HUES48 (cell line): Measurements from ENCODE around the gene RNF182.

Source experiments
- H3K27ac ChIP-seq: one replicate; pipeline ENCODE4 v1.7.0; 2013; ENCODE audit warnings: low read depth, low read length, inconsistent platforms
- H3K27me3 ChIP-seq: 2 replicates; pipeline ENCODE4 v1.6.1; 2013; ENCODE audit warnings: mild to moderate bottlenecking, low read length; ENCODE audit not compliant: control insufficient read depth, insufficient read depth
- H3K36me3 ChIP-seq: 2 replicates; pipeline ENCODE4 v1.6.1; 2013; ENCODE audit warnings: low read length; ENCODE audit not compliant: control insufficient read depth, insufficient read depth
- H3K4me1 ChIP-seq: 2 replicates; pipeline ENCODE4 v1.6.1; 2013; ENCODE audit warnings: mild to moderate bottlenecking, low read length; ENCODE audit not compliant: control insufficient read depth, insufficient read depth
- H3K4me3 ChIP-seq: 2 replicates; pipeline ENCODE4 v1.5.1; 2013; ENCODE audit warnings: mild to moderate bottlenecking, low read depth, low read length
- H3K9ac ChIP-seq: 2 replicates; pipeline ENCODE4 v1.6.1; 2013; ENCODE audit warnings: mild to moderate bottlenecking, low read depth, low read length, moderate library complexity
- H3K9me3 ChIP-seq: 2 replicates; pipeline ENCODE4 v1.6.1; 2013; ENCODE audit warnings: low read length; ENCODE audit not compliant: control insufficient read depth, insufficient read depth

RNF182 gene

DNA sequence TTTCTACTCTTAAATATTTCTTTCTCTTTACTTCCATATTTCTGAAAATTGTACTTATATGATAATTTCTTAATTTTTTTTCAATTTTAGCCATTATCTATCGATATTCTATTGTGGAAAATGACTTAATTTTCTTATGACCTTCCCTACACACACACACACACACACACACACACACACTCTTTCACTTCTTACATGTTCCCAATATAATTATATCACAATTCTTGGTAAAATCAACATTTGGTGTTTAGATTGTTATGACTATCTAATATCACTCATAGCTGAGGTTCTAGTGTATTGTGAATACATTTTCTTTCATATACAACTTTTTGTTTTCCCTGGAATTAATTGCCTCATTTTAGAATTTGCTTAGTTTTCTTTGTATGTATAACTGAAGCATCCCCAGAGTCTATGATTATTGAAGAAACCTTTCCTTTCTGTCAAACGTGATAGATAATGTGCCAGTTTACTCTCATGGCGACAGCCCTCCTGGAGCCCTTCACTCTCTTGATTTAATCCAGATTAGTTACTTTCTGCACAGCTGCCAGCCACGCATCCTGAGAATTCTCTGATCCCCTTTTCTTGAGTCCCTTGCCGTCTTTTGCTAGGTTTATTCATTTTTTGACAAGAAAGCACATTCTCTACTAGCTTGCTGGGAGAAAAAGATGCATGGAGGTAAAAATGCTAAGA is 63.4 kb downstream of the RNF182 start:
- Histone ChIP-seq H3K4me1 (peaks cover 7% of the 10 kb centered on the region; the same call in 1 of the 2 replicates), H3K9ac (no peak overlapping the region), H3K9me3 (no peaks in the 10 kb centered on the region), H3K27ac (no peak overlapping the region), H3K36me3 (no peaks in the 10 kb centered on the region), H3K4me3 (no peak overlapping the region), H3K27me3 (no peaks in the 10 kb centered on the region)

DNA sequence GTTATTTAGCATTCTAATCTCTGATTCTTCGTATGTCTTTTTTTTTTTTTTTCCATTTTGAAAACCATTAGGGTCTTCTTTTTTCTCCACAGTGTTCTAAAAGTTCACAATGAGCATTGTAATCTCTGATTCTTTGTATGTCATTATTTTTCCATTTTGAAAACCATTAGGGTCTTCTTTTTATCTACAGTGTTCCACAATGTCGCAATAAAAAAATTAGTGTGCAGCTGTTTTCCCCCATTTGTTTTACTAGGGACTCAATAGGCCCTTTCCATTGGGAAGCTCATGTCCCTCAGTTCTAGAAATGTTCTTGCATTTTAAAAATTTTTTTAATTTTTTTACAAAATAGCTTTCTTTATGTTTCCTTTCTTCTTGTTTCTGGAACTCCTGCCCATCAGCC is 64.2 kb downstream of the RNF182 start:
- Histone ChIP-seq H3K36me3 (no peaks in the 10 kb centered on the region), H3K27ac (no peak overlapping the region), H3K27me3 (no peaks in the 10 kb centered on the region), H3K9ac (no peak overlapping the region), H3K9me3 (no peaks in the 10 kb centered on the region), H3K4me3 (no peak overlapping the region), H3K4me1 (peaks cover 7% of the 10 kb centered on the region; the same call in 1 of the 2 replicates)

DNA sequence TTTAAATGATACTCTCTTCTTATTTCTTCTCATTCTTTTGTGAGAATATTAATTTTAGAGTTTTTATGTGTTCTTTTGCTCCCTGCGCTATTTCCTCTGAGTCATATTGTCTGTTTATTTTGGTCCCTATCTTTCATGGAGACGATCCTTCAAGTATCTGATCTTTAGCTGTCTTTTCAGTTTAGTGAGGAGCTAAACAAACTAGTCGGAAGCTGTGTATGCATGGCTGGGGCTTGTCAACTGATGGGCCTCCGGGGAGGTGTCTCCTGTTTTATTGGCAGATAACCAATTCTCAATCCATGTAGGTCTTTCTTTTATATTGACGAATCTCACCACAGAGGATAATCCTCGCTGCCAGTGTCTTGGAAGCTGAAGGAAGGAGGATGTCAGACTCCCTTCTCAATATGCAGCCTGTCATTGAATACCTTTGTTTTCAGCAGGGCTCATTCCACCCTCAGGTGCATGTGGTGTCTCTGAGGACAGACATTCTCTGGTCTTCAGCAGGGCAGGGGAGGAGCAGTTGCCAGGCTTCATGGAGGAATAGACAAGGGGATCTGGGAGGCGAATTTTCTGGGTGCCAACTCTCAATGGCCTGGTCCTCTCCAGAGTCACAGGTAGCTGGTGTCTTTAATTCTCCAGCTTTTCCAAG is 64.9 kb downstream of the RNF182 start:
- H3K36me3 ChIP-seq: no peaks in the 10 kb centered on the region
- no peaks in the 10 kb centered on the region for H3K27me3 ChIP-seq
- no peak overlapping the region for H3K4me3 ChIP-seq
- no peak overlapping the region for H3K27ac ChIP-seq
- no peak overlapping the region for H3K9ac ChIP-seq
- peaks cover 7% of the 10 kb centered on the region; the same call in 1 of the 2 replicates for H3K4me1 ChIP-seq
- H3K9me3 ChIP-seq: no peaks in the 10 kb centered on the region

DNA sequence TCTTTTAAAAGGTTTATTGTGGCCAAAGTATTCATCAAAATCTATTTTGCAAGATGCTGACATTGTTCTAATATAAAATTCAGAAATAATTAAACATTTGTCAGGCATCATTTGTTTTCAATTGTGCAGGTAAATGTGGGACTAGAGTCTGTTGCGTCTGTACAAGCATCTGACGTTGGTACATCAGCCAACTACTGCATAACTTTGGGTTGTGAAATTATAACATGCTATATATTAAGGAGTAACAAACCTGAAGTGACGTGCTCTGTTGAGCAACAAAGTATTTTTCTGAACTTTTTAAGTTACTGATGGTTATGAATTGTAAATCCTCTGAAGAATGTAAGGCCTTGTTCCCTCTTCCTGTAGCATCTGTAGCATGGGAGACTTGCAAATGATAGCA is 66.0 kb downstream of the RNF182 start:
- Histone ChIP-seq H3K9me3 (no peaks in the 10 kb centered on the region), H3K4me1 (peaks cover 7% of the 10 kb centered on the region; the same call in 1 of the 2 replicates), H3K27me3 (no peaks in the 10 kb centered on the region), H3K9ac (no peak overlapping the region), H3K27ac (no peak overlapping the region), H3K4me3 (no peak overlapping the region), H3K36me3 (no peaks in the 10 kb centered on the region)

DNA sequence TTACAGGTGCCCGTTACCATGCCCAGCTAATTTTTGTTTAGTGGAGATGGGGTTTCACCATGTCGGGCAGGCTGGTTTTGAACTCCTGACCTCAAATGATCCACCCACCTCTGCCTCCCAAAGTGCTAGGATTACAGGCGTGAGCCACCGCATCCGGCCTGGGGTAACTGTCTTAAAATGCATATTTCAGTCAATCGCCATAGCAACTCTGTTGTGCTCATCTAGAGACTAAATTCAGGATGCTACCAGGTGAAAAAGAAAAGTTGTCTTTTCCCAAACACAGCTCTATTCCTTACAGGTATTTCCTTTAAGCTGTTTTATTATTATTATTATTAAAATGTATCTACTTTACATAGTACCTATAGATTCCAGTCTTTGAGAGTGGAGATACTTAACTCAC is 66.6 kb downstream of the RNF182 start:
- no peak overlapping the region for H3K27ac ChIP-seq
- H3K4me3 ChIP-seq: no peak overlapping the region
- peaks cover 7% of the 10 kb centered on the region; the same call in 1 of the 2 replicates for H3K4me1 ChIP-seq
- H3K36me3 ChIP-seq: no peaks in the 10 kb centered on the region
- H3K9me3 ChIP-seq: no peaks in the 10 kb centered on the region
- H3K9ac ChIP-seq: no peak overlapping the region
- no peaks in the 10 kb centered on the region for H3K27me3 ChIP-seq

DNA sequence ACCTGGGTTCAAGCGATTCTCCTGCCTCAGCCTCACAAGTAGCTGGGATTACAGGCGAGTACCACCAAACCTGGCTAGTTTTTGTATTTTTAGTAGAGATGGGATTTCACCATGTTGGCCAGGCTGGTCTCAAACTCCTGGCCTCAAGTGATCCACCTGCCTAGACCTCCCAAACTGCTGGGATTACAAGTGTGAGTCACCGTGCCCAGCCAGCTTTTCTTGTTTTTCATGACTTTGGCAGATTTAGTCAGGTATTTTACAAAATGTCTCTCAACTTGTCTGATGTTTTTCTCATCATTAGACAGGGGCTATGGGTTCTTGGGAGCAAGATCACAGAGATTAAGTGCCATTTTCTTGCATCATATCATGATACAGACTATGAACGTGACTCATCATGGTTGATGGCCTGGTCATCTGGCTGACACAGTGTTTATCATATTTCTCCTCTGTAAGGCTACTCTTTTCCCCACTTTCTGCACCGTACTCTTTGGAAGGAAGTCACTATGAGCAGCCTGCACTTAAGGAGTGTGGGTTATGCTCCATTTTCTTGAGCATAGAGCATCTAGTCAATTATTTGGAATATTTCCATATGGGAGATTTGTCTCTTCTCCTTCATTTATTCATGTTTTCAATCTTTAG is 67.8 kb downstream of the RNF182 start:
- H3K27ac ChIP-seq: no peak overlapping the region
- no peak overlapping the region for H3K9ac ChIP-seq
- no peaks in the 10 kb centered on the region for H3K9me3 ChIP-seq
- H3K27me3 ChIP-seq: no peaks in the 10 kb centered on the region
- H3K4me1 ChIP-seq: peaks cover 7% of the 10 kb centered on the region; the same call in 1 of the 2 replicates
- H3K36me3 ChIP-seq: no peaks in the 10 kb centered on the region
- no peak overlapping the region for H3K4me3 ChIP-seq

DNA sequence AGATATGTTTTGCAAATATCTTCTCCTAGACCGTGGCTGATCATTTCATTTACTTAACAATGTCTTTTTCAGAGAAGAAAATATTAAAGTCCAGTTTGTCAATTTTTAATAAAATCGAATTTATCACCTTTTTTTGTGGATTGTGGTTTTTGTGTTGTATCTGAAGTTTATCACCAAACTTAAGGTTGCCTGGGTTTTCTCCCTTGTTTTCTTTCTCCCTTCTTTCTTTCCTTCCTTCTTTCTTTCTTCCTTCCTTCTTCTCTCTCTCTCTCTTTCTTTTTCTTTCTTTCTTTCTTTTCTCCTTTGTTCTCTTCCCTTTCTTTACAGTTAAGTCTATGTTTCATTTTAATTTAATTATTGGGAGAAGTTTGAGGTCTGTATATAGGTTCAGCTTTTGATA is 68.7 kb downstream of the RNF182 start:
- no peaks in the 10 kb centered on the region for H3K27me3 ChIP-seq
- H3K4me3 ChIP-seq: no peak overlapping the region
- peaks cover 7% of the 10 kb centered on the region; the same call in 1 of the 2 replicates for H3K4me1 ChIP-seq
- no peaks in the 10 kb centered on the region for H3K36me3 ChIP-seq
- H3K9me3 ChIP-seq: no peaks in the 10 kb centered on the region
- no peak overlapping the region for H3K27ac ChIP-seq
- H3K9ac ChIP-seq: no peak overlapping the region

DNA sequence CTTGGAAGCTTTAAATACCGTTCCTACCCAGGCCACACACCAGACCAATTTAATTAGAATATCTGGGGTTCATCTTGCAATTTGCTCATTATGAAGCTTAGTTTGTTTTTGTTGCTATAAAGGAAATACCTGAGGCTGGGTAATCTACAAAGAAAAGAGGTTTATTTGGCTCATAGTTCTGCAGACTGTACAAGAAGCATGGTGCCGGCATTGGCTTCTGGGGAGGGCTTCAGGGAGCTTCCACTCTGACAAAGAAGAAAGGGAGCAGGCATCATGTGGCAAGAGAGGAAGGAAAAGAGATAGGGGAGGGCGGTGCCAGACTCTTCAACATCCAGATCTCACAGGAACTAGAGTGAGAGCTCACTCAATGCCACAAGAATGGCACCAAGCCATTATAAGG is 73.6 kb downstream of the RNF182 start:
- Histone ChIP-seq H3K27me3 (no peaks in the 10 kb centered on the region), H3K27ac (no peak overlapping the region), H3K9ac (no peak overlapping the region), H3K4me3 (no peak overlapping the region), H3K36me3 (no peaks in the 10 kb centered on the region), H3K9me3 (no peaks in the 10 kb centered on the region), H3K4me1 (no peaks in the 10 kb centered on the region)

DNA sequence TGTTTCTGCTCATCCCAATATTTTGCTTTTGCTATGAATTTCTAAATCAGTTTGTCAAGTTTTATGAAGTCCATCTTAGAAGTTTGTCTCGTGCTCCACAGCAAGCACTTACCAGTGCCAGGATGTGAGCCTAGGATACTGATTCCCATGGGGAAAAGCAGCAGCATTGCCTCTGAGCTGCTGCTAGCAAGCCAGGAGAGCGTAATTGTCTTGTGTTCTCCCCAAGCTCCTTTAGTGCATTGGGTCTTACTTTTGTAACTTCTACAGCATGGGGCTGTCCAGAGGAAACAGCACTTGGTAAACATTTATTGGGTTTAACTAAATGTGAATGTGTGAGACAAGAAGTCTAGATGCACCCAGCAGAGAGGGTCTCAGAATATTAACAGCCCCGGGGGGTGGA is 76.1 kb downstream of the RNF182 start:
- Histone ChIP-seq H3K4me1 (peaks cover 13% of the 10 kb centered on the region), H3K9ac (no peak overlapping the region), H3K9me3 (no peaks in the 10 kb centered on the region), H3K27me3 (no peaks in the 10 kb centered on the region), H3K4me3 (no peak overlapping the region), H3K27ac (peak overlapping the region; percentile 49), H3K36me3 (no peaks in the 10 kb centered on the region)

DNA sequence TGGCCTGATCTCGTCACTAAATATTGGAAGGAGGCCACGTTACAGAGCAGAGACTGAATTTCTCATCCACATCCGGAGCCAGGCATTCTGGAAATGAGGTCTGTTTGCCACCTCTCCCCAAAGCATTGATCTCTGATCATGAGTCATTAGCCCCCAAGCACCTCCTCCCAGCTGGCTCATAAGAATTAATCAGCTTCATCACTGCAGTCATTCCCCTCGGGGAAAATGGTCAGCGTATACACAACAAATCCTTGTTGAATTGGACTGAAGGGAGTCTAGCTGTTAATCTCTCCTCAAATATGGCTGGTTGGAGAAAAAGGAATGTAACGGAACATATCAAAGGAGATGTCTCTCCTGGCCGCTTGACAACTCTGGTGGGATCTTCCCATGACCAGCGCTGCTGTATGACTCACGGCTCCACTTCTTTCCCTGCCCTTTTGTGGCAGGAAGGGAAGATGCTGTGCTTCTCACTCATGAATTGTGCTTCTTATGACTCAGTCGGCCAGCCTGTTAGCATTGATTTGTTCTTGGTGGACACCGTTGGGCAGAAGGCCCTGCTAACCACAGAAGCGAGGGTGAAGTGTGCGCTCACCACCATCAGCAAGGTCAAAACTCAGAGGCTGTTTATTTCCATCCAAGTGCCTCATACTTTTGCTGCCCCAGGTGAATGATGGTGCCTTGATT is 76.7 kb downstream of the RNF182 start:
- H3K27me3 ChIP-seq: no peaks in the 10 kb centered on the region
- H3K4me1 ChIP-seq: peaks cover 13% of the 10 kb centered on the region
- H3K9me3 ChIP-seq: no peaks in the 10 kb centered on the region
- H3K4me3 ChIP-seq: no peak overlapping the region
- H3K36me3 ChIP-seq: no peaks in the 10 kb centered on the region
- no peak overlapping the region for H3K9ac ChIP-seq
- peak overlapping the region; percentile 59 for H3K27ac ChIP-seq
